Measurements from ENCODE around the gene BCL6.
A peak's percentile ranks its signal among the peaks of the same experiment; 100 is the strongest.

BCL6 gene

DNA sequence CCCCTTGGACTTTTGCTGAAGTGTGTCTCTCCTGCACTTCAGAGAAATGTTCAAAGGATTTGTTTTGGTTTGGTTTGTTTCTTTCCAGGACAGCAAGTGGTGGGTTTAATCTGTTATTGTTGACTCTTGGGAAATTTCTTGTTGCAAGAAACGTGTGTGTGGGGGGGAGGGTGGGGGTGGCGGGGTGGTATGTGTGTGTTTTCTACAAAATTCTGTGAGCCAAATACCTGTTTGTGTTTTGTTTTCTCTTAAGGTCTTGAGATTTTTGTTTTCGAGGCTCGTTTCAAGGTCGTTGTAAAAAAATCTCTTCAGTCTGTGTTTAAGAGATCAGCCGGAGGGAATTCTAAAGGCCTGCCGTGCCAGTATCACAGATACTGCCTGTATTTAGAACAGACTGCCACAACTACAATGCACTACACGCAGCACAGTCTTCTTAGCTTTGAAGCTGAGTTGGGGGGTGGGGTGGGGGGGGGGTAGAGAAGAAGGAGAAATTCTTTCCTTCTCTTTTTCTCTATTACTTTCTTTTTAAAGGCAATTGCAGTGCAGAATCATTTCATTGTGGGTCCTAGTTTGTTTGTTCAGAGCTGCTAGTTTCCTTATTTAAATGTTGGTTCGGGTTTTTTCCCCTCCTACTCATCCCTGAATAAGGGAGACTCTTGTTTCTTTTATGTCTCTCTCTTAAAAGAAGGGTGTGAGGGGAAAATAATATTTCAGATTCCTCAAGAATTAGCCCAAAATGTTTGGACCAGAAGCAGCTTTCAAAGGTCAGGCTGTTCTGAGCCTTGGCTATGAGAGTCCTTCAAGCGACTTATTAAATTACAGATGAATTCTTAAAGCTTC is 1.4 kb upstream of the BCL6 start:
- Histone ChIP-seq H3K9me3 (ENCODE audit: low read length) (no peaks in the 10 kb centered on the region), H3K27ac (ENCODE audit: low read depth, low read length, poor library complexity, severe bottlenecking) (peak overlapping the region; percentile 93), H4K20me1 (ENCODE audit: insufficient read depth, low read length) (no peaks in the 10 kb centered on the region), H3K4me2 (ENCODE audit: low read length) (peak overlapping the region; percentile 83), H3K27me3 (ENCODE audit: insufficient read depth, low read length) (no peaks in the 10 kb centered on the region), H3K9ac (ENCODE audit: low read length) (peak overlapping the region; percentile 82), H3K4me3 (ENCODE audit: low read depth, low read length, poor library complexity, severe bottlenecking) (peak overlapping the region; percentile 77), H3K4me1 (ENCODE audit: insufficient read depth, low read length, severe bottlenecking) (peaks cover 69% of the 10 kb centered on the region), H3K36me3 (ENCODE audit: insufficient read depth, low read length) (peaks cover 32% of the 10 kb centered on the region), H3K79me2 (ENCODE audit: insufficient read depth, low read length) (peaks cover 47% of the 10 kb centered on the region), H2AFZ (ENCODE audit: low read length) (no peak overlapping the region), H3K9me2 (ENCODE audit: low read depth, low read length) (no peaks in the 10 kb centered on the region), H3F3A (ENCODE audit: insufficient read depth, low read length) (peaks cover 20% of the 10 kb centered on the region)
- TF ChIP-seq CTCF (IDR thresholded peaks at IDR 0.05; ENCODE audit: low read length) = no peak
- TF ChIP-seq EZH2 (IDR thresholded peaks at IDR 0.05; ENCODE audit: borderline replicate concordance, low read length) = no peak

DNA sequence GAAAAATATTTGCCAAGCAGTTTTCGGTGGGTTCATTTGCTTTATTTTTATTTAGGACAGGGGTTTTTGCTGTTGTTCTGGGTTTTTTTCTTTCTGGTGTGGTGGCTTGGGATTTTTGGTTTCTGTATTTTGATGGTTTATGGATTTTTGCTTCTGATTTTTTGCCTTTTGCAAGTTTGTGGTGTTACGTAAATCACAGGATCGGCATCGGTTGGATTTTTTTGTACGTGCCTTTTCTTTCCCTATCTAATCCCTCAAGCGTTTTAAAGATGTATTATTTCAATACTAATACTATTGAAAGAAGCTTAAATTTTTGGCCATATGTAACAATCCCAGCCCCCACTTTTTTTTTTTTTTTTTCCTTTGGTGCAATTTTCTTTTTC is 782 bp upstream of the BCL6 start:
- Histone ChIP-seq H3K4me1 (ENCODE audit: insufficient read depth, low read length, severe bottlenecking) (peaks cover 69% of the 10 kb centered on the region), H3K27ac (ENCODE audit: low read depth, low read length, poor library complexity, severe bottlenecking) (peak overlapping the region; percentile 93), H3K9ac (ENCODE audit: low read length) (peak overlapping the region; percentile 82), H3K9me3 (ENCODE audit: low read length) (no peaks in the 10 kb centered on the region), H3K27me3 (ENCODE audit: insufficient read depth, low read length) (no peaks in the 10 kb centered on the region), H4K20me1 (ENCODE audit: insufficient read depth, low read length) (no peaks in the 10 kb centered on the region), H3K9me2 (ENCODE audit: low read depth, low read length) (no peaks in the 10 kb centered on the region), H3K4me2 (ENCODE audit: low read length) (peak overlapping the region; percentile 83), H3K79me2 (ENCODE audit: insufficient read depth, low read length) (peaks cover 53% of the 10 kb centered on the region), H3K4me3 (ENCODE audit: low read depth, low read length, poor library complexity, severe bottlenecking) (peak overlapping the region; percentile 77), H3K36me3 (ENCODE audit: insufficient read depth, low read length) (peaks cover 38% of the 10 kb centered on the region), H2AFZ (ENCODE audit: low read length) (no peak overlapping the region), H3F3A (ENCODE audit: insufficient read depth, low read length) (peaks cover 20% of the 10 kb centered on the region)
- no peak for TF ChIP-seq EZH2 (IDR thresholded peaks at IDR 0.05; ENCODE audit: borderline replicate concordance, low read length)

- H3K27ac ChIP-seq (ENCODE audit: low read depth, low read length, poor library complexity, severe bottlenecking) = peak overlapping the region; percentile 93
- H3K36me3 ChIP-seq (ENCODE audit: insufficient read depth, low read length) = peaks cover 53% of the 10 kb centered on the region
- H3K9me2 ChIP-seq (ENCODE audit: low read depth, low read length) = no peaks in the 10 kb centered on the region
- peak overlapping the region; percentile 83 for H3K4me2 ChIP-seq (ENCODE audit: low read length)
- H4K20me1 ChIP-seq (ENCODE audit: insufficient read depth, low read length) = no peaks in the 10 kb centered on the region
- no peak overlapping the region for H2AFZ ChIP-seq (ENCODE audit: low read length)
- H3K27me3 ChIP-seq (ENCODE audit: insufficient read depth, low read length) = no peaks in the 10 kb centered on the region
- H3F3A ChIP-seq (ENCODE audit: insufficient read depth, low read length) = peaks cover 16% of the 10 kb centered on the region
- H3K9ac ChIP-seq (ENCODE audit: low read length) = peak overlapping the region; percentile 82
- peak overlapping the region; percentile 77 for H3K4me3 ChIP-seq (ENCODE audit: low read depth, low read length, poor library complexity, severe bottlenecking)
- H3K9me3 ChIP-seq (ENCODE audit: low read length) = no peaks in the 10 kb centered on the region
- no peak for TF ChIP-seq EZH2 (IDR thresholded peaks at IDR 0.05; ENCODE audit: borderline replicate concordance, low read length)
- TF ChIP-seq CTCF (IDR thresholded peaks at IDR 0.05; ENCODE audit: low read length) = no peak
- peaks cover 67% of the 10 kb centered on the region for H3K4me1 ChIP-seq (ENCODE audit: insufficient read depth, low read length, severe bottlenecking)
- H3K79me2 ChIP-seq (ENCODE audit: insufficient read depth, low read length) = peaks cover 69% of the 10 kb centered on the region
Observed at GRCh38 chr3:187744169-187745151, 808 bp downstream of the BCL6 start.
